ENCODE measurements around the gene IQCN.

IQCN gene

GRCh38 chr19:18208098-18208951, 65.9 kb downstream of the IQCN start:
- DNase-seq: peak; percentile 85

Data from fibroblast of skin of right biceps (primary cell).